Stimulated activated CD4-positive, alpha-beta T cell treated with anti-CD3 and anti-CD28 coated beads, Interleukin-4, amount 100 ng/mL, for 24 hours (primary cell): ENCODE data around the gene STXBP1.

Experiments used
- DNase-seq: peaks from one replicate; pipeline ENCODE4 v3.0.0-alpha.2; 2020

STXBP1 gene

DNA sequence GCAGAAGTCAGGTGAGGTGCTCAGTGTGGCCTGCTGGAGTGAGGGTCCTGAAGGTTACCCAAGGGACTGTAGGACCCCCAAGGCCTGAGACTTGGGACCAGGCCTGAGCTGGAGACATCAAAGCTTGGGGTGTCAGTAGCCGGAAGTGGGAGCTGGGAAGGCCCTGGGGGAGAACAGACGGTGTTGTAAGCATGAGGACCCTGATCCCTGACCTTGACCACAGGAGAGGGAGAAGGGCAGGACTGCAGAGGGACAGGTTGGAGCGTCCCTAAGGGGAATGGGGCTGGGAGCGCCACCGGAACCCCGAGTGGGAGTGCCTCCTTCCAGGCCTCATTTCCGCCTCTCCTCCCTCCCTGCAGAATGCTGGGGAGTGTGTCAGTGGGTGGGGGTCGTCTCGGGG lies 104.3 kb downstream of the STXBP1 start:
- DNase-seq, result no peak

GRCh38 chr9:127717766-127718165 lies 105.7 kb downstream of the STXBP1 start:
- no peak for DNase-seq

- DNase-seq, result no peak
Measured at GRCh38 chr9:127720031-127720864, 108.2 kb downstream of the STXBP1 start.

DNA sequence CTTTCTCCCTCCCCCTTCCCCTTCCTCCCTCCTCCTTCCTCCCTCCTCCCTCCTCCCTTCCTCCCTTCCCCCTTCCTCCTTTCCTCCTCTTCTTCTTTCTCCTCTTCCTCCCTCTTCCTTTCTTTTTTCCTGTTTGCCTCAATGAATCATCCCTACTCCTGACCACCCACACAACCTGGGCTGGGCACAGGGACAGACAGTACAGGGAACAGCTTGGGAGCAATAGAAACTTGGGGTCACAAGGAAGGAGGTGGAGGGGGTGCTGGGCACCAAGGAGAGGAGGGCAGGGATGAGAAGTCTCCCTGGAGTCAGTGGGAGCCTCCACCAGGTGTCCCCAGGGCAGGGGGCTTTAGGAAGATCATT lies 108.8 kb downstream of the STXBP1 start:
- DNase-seq, result no peak

GRCh38 chr9:127721391-127721821 lies 109.3 kb downstream of the STXBP1 start:
- DNase-seq, result no peak

GRCh38 chr9:127722055-127722745 lies 110.1 kb downstream of the STXBP1 start:
- DNase-seq, result no peak

DNA sequence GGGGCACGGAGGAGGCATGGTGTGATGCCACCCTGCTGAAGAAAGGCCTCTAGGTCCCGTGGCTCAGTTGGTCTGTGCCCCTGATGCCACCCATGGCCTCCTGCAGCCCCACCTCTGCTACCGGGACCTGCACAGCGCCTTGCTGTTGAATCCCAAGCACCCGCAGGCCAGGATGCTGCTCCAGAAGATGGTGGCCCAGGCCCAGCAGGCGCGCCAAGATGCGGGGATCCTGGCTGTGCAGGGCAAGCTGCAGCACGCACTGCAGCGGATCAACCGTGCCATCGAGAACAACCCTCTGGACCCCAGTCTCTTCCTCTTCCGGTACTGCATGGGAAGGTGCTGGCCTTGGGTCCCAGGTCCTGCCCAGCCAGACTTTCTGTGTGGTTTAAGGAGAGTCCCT lies 110.9 kb downstream of the STXBP1 start:
- no peak for DNase-seq

DNA sequence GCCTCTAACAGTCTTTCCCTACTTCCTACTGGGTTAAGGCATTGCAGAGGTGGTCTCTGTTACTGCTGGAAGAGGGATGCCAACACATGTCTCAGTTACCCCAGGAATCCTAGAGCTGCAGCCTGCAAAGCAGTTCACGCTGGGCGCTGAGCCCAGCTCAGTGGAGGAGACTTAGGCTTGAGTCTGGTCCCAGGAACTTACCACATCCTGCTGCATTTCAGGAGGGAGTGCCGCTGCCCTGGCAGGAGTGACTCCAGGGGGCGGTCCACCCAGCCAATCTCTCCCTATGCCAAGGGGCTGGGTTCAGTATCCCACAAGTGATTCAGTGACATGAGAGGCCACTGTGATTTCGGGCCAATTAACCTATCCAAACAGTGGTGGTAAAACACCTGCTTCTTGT lies 111.4 kb downstream of the STXBP1 start:
- DNase-seq, result no peak

- DNase-seq, result no peak
Measured at GRCh38 chr9:127724012-127724411, 111.9 kb downstream of the STXBP1 start.

DNA sequence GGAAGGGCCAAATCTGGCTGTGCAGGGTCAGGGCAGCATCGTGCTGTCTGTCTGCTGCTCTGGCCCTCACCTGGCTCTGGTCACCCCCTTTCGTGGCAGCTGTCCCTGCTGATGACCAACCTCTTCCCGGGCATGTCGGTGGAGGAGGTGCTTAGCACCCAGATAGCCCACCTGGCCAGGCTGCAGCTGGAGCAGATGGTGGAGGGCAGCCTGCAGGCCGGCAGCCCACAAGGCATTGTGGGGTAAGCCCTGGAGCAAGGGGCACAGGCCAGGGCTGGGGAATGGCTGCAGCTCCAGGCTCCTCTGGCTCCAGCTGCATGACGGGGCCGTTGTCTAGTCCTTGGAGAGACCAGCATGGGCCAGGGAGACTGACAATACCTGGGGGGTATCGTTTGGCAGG lies 114.8 kb downstream of the STXBP1 start:
- no peak for DNase-seq

GRCh38 chr9:127728808-127729207 lies 116.7 kb downstream of the STXBP1 start:
- no peak for DNase-seq

DNA sequence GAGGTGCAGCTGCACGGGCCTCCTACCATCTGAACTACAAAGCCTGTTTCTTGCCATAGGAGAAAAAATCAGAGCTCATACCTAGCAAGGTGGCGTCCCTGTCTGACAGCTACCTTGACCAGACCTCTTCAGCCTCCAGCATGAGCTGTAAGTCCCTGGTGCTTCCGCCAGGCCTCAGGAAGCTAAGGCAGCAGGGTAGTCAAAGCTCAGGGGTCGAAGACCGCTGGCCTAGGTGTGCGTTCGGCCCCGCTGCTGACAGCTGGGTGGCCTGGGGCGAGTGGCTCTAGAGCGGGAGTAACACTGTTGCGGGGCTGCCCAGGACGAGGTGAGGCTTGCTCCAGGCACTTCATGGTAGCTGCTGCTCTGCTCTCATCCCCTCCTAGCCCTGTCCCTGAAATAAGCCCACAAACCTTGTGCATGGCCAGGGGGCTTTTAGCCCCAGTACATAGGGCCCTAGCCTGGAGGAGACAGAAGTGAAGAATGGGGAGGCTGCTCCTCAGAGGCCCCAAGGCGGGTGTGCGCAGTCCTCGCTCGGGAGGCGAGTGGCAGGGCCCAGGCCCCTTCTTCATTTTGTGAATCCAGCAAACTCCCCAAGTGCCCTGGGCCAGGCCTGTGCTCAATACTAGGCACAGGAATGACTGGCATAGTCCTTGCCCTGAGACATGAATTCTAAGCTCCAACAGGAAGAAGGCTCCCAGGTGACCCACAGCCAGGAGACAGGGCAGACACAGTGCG lies 117.6 kb downstream of the STXBP1 start:
- DNase-seq, result no peak

DNA sequence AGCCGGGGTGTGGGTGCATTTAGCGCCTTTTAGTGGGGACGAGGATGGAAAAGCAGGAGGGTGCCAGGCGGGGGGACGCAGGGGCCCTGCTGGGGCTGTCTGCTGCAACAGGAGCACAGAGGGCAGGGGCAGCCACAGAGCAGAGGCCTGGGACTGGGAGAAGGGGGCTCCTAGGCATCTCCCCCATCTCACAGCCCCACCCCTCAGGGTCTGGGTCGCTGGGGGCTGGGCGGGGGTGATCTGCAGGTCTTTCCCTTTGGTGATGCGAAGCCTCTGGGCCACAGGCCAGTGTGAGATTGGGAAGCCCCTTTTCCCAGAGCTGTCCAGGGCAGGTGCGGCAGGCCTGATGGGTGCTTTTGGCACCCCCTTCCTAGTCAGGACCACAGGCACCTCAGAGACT lies 118.2 kb downstream of the STXBP1 start:
- no peak for DNase-seq

DNA sequence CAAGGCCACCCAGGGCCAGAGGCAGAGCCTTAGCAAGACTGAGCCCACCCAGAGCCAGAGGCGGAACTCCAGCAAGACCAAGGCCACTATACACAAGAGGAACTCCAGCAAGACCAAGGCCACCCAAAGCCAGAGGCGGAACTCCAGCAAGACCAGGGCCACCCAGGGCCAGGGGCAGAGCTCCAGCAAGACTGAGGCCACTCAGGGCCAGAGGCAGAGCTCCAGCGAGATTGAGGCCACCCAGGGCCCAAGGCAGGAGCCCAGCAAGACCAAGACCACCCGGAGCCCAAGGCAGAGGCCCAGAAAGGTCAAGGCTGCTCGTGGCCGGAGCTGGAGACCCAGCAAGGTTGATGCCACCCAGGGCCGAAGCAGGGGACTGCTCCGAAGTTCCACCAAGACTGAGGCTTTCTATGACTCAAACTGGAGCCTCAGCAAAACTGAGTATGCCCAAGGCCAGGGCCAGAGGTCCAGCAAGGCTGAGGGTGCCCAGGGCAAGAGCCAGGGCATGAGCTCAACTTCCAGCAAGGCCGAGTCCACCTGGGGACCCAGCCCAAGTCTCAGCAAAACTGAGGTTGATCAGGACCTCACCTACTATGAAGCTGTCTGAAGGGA lies 118.8 kb downstream of the STXBP1 start:
- no peak for DNase-seq

GRCh38 chr9:127731938-127732337 lies 119.9 kb downstream of the STXBP1 start:
- no peak for DNase-seq

- DNase-seq, result no peak
Measured at GRCh38 chr9:127732444-127732843, 120.4 kb downstream of the STXBP1 start.

- DNase-seq, result no peak
Measured at GRCh38 chr9:127733614-127734013, 121.5 kb downstream of the STXBP1 start.

DNA sequence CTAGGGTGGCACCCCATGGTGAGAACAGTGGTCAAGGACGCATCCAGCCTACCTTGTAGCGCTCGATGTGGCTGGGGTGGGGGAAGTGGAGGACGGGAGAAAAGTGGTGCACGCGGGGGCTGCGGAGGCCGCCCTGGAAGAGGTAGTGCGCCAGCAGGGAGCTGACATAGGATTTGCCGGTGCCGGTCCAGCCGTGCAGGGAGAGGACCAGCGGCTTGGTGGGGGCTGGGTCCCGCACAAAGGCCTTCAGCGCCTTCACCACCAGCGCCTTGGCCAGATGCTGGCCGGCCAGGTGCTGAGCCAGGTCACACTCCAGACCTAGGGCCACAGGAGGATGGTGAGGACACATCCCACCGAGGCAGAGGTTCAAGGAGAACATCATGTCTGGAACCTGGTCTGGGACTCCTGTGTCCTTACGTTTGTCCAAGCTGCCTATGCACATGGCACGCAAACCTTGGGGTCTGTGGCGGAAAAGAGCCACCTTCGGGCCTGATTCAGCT lies 122.2 kb downstream of the STXBP1 start:
- no peak for DNase-seq

DNA sequence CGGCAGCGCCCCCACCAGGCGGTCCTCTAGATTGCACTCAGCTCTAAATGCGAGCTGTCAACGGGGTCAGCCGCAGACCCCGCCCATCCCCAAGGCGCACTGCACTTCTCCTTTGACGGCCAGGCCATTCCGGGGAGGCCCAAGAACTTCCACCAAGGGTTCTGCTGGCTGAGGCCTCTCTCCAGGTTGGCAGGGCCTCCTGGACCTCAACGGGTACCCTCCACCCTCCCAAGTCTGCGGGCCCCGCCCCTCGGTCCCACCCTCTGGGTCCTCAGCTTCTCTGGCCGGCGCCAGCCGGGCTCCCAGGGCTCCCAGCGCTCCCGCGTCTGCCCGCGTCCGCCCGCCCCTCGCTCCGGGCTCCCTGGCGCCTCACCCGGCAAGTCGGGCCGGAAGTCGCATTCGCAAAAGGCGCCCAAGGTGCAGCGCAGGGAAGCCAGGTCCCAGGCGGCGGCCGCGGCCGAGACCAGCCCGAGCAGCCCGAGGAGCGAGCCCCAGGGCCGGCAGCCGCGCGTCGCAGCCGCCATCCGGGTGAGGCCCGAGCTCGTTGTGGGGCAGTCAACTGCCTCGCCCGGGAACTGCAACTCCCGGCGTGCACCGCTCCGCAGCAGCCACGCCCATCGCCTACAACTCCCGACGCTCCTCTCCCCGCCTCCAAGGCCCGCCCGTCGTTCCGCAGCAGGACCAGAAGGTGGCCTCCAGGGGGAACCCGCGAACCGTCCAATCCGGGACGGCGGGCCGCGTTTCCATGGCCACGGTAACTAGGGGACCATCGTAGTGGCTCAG lies 122.9 kb downstream of the STXBP1 start, which contains the start of gene TOR2A:
TSS of gene TOR2A (minus strand) at position 548 of the 783 bp plus-strand sequence. CDS start at position 524, 24 bp downstream.
- DNase-seq, result peak; percentile 99

GRCh38 chr9:127735530-127736185 lies 123.6 kb downstream of the STXBP1 start:
- DNase-seq, result no peak

DNA sequence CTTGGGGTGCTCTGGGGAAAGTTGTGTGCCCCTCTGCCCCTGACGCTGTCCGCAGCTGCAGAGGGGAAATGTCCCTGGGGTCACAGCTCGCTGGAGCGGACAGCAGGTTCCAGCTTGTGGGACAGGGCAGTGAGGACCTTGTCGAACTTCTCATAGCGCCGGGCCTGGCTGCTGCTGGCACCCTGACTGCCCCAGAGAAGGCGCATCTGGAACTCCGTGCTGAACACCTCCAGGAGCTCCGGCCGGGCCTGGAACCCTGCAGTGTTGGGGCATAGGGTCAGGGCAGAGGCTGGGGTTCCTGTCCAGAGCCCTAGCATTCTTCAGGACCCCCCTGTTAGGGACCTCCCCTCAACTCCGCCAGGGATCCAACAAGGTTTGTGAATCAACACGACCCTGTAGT lies 126.6 kb downstream of the STXBP1 start:
- no peak for DNase-seq
